SH-SY5Y (cell line): ENCODE data around the gene NKD2.

ENCODE experiments used
- GATA2 ChIP-seq: IDR thresholded peaks from 2 replicates; pipeline ENCODE4 v1.6.1; 2011; ENCODE audit warnings: mild to moderate bottlenecking, low read depth, low read length
- GATA3 ChIP-seq: IDR thresholded peaks from 2 replicates; pipeline ENCODE4 v1.6.1; 2011; ENCODE audit warnings: low read depth, mild to moderate bottlenecking, low read length, moderate library complexity

DNA sequence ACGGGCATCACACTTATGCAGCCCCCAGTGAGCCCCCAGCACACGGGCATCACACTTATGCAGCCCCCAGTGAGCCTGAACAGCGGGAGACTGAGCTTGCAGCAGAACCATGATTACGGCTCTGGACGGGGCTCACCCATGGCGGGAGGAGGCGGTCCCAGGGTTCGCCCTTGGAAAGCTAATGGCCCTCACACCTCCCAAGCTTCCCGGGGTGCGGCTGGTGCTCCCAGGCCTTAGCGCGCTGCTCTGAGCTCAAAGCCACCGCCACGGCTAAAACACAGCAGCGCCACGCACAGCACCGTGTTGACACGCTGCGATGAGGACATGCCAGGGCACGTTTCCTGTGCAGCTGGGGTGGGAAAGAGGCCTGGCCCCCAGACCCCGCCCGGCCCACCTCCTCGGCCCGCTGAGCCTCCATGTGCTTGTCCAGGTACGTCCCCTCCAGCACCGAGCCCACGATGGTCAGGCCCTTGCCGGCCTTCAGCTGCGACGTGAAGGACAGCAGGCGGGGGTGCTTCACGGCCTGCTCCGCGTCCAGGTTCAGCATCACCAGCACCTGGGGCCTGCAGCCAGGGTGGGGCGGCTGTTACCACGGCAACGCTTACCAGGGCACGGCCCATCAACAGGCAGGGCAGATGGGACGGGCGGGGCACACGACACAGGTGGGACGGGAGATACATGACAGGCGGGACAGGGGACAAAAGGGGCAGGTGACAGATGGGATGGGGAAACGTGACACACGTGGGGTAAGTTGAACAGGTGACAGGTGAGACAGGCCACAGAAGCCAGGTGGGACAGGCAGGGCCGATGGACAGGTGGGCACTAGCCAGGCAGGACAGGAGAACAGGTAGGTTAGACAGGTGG lies 64.9 kb downstream of the NKD2 start:
- TF ChIP-seq GATA3 (no peak), GATA2 (no peak)
